ENCODE results near the gene COX19. TPM values are rescaled to one million over a fixed set of nuclear protein-coding genes. Genes with fewer than 3 reads are reported as not detected.

The COX19 gene
- total and polyA plus RNA-seq, 2 of the 13 experiments (the other 11 are each of a cell fraction or from before 2014, with no cell fraction given): 11.5 to 21.7 TPM

DNA sequence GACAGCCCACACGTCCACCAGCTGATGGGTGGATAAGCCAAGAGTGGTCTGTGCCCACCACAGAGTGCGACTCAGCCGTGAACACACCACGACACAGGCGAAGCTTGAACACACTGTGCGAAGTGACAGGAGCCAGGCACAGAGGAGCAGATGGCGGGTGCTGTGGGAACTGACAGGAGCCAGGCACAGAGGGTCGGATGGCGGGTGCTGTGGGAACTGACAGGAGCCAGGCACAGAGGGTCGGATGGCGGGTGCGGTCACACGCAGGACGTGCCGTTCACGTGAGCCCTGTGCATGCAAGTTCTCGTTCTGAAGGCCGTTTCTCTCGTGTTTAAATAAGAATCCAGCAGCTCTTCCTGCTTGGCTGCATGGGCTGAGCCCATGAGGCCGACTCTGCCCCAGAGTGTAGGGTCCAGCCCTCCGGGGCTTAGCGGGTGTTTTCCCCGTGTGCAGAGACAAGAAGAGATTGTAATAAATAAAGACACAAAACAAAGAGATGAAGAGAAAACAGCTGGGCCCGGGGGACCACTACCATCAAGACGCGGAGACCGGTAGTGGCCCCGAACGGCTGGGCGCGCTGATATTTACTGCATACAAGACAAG is 15.0 kb downstream of the COX19 start (continued):
- TF ChIP-seq, protein P1, sequence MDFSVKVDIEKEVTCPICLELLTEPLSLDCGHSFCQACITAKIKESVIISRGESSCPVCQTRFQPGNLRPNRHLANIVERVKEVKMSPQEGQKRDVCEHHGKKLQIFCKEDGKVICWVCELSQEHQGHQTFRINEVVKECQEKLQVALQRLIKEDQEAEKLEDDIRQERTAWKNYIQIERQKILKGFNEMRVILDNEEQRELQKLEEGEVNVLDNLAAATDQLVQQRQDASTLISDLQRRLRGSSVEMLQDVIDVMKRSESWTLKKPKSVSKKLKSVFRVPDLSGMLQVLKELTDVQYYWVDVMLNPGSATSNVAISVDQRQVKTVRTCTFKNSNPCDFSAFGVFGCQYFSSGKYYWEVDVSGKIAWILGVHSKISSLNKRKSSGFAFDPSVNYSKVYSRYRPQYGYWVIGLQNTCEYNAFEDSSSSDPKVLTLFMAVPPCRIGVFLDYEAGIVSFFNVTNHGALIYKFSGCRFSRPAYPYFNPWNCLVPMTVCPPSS (IDR thresholded peaks at IDR 0.05): no peak
- TF ChIP-seq ASH2L (IDR thresholded peaks at IDR 0.05; ENCODE audit: insufficient read length, low read depth, low read length) (no peak), ZNF17 (CRISPR knock-in tag; IDR thresholded peaks at IDR 0.05) (no peak), ZNF33B (CRISPR knock-in tag; IDR thresholded peaks at IDR 0.05) (no peak), ATRX (CRISPR knock-in tag; IDR thresholded peaks at IDR 0.05; ENCODE audit: borderline replicate concordance) (no peak), GATAD1 (CRISPR knock-in tag; IDR thresholded peaks at IDR 0.05) (0 out of 2 replicates have a peak, but pooled peaks have one; percentile 21), ZNF672 (CRISPR knock-in tag; IDR thresholded peaks at IDR 0.05) (no peak), ZKSCAN1 (IDR thresholded peaks at IDR 0.05; ENCODE audit: low read length) (no peak), ZNF572 (CRISPR knock-in tag; IDR thresholded peaks at IDR 0.05) (no peak), ZNF629 (CRISPR knock-in tag; conservative IDR thresholded peaks at IDR 0.05) (no peak), ZNF546 (CRISPR knock-in tag; conservative IDR thresholded peaks at IDR 0.05) (no peak), STAG1 (CRISPR knock-in tag; IDR thresholded peaks at IDR 0.05) (no peak), KLF6 (CRISPR knock-in tag; IDR thresholded peaks at IDR 0.05) (0 out of 2 replicates have a peak, but pooled peaks have one; percentile 35)
- TF ChIP-seq, protein P2, sequence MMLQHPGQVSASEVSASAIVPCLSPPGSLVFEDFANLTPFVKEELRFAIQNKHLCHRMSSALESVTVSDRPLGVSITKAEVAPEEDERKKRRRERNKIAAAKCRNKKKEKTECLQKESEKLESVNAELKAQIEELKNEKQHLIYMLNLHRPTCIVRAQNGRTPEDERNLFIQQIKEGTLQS (CRISPR knock-in tag; IDR thresholded peaks at IDR 0.05): no peak
- TF ChIP-seq, protein P3, sequence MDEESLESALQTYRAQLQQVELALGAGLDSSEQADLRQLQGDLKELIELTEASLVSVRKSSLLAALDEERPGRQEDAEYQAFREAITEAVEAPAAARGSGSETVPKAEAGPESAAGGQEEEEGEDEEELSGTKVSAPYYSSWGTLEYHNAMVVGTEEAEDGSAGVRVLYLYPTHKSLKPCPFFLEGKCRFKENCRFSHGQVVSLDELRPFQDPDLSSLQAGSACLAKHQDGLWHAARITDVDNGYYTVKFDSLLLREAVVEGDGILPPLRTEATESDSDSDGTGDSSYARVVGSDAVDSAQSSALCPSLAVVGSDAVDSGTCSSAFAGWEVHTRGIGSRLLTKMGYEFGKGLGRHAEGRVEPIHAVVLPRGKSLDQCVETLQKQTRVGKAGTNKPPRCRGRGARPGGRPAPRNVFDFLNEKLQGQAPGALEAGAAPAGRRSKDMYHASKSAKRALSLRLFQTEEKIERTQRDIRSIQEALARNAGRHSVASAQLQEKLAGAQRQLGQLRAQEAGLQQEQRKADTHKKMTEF (CRISPR knock-in tag; IDR thresholded peaks at IDR 0.05): peak; percentile 70
- TF ChIP-seq, protein P4, sequence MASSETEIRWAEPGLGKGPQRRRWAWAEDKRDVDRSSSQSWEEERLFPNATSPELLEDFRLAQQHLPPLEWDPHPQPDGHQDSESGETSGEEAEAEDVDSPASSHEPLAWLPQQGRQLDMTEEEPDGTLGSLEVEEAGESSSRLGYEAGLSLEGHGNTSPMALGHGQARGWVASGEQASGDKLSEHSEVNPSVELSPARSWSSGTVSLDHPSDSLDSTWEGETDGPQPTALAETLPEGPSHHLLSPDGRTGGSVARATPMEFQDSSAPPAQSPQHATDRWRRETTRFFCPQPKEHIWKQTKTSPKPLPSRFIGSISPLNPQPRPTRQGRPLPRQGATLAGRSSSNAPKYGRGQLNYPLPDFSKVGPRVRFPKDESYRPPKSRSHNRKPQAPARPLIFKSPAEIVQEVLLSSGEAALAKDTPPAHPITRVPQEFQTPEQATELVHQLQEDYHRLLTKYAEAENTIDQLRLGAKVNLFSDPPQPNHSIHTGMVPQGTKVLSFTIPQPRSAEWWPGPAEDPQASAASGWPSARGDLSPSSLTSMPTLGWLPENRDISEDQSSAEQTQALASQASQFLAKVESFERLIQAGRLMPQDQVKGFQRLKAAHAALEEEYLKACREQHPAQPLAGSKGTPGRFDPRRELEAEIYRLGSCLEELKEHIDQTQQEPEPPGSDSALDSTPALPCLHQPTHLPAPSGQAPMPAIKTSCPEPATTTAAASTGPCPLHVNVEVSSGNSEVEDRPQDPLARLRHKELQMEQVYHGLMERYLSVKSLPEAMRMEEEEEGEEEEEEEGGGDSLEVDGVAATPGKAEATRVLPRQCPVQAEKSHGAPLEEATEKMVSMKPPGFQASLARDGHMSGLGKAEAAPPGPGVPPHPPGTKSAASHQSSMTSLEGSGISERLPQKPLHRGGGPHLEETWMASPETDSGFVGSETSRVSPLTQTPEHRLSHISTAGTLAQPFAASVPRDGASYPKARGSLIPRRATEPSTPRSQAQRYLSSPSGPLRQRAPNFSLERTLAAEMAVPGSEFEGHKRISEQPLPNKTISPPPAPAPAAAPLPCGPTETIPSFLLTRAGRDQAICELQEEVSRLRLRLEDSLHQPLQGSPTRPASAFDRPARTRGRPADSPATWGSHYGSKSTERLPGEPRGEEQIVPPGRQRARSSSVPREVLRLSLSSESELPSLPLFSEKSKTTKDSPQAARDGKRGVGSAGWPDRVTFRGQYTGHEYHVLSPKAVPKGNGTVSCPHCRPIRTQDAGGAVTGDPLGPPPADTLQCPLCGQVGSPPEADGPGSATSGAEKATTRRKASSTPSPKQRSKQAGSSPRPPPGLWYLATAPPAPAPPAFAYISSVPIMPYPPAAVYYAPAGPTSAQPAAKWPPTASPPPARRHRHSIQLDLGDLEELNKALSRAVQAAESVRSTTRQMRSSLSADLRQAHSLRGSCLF (CRISPR knock-in tag; IDR thresholded peaks at IDR 0.05; ENCODE audit: borderline replicate concordance): no peak
- TF ChIP-seq, protein P5, sequence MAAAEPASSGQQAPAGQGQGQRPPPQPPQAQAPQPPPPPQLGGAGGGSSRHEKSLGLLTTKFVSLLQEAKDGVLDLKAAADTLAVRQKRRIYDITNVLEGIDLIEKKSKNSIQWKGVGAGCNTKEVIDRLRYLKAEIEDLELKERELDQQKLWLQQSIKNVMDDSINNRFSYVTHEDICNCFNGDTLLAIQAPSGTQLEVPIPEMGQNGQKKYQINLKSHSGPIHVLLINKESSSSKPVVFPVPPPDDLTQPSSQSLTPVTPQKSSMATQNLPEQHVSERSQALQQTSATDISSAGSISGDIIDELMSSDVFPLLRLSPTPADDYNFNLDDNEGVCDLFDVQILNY (CRISPR knock-in tag; conservative IDR thresholded peaks at IDR 0.05): no peak
- TF ChIP-seq, protein P6, sequence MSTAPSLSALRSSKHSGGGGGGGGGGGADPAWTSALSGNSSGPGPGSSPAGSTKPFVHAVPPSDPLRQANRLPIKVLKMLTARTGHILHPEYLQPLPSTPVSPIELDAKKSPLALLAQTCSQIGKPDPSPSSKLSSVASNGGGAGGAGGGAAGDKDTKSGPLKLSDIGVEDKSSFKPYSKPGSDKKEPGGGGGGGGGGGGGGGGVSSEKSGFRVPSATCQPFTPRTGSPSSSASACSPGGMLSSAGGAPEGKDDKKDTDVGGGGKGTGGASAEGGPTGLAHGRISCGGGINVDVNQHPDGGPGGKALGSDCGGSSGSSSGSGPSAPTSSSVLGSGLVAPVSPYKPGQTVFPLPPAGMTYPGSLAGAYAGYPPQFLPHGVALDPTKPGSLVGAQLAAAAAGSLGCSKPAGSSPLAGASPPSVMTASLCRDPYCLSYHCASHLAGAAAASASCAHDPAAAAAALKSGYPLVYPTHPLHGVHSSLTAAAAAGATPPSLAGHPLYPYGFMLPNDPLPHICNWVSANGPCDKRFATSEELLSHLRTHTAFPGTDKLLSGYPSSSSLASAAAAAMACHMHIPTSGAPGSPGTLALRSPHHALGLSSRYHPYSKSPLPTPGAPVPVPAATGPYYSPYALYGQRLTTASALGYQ (CRISPR knock-in tag; IDR thresholded peaks at IDR 0.05): no peak
- TF ChIP-seq, protein P7, sequence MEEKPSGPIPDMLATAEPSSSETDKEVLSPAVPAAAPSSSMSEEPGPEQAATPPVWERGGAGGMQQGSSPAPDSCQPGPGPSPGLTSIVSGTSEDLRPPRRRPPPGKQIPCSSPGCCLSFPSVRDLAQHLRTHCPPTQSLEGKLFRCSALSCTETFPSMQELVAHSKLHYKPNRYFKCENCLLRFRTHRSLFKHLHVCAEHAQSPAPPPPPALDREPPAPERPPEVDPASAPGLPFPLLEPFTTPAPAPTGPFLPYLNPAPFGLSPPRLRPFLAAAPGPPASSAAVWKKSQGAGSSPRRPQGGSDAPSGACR (CRISPR knock-in tag; IDR thresholded peaks at IDR 0.05): peak; percentile 64; the same call in 1 of the 2 replicates
